Muscle layer of colon (tissue), 2 donors: Measurements from ENCODE around the gene SIRT7.
A peak's percentile ranks its signal among the peaks of the same experiment; 100 is the strongest.

ENCODE experiments used
- H3K27ac ChIP-seq: one replicate; pipeline ENCODE4 v1.7.0; 2013; ENCODE audit warnings: low read depth, mild to moderate bottlenecking, low read length, moderate library complexity
- H3K27me3 ChIP-seq, 2 donors: one replicate each; pipeline ENCODE4 v1.7.0; 2013; ENCODE audit warnings: low read length in 2 of 2, mild to moderate bottlenecking in 2 of 2; ENCODE audit not compliant: insufficient read depth in 2 of 2, control insufficient read depth in 1 of 2
- H3K36me3 ChIP-seq: one replicate; pipeline ENCODE4 v1.7.0; 2013; ENCODE audit warnings: mild to moderate bottlenecking, low read length; ENCODE audit not compliant: insufficient read depth
- H3K4me1 ChIP-seq: one replicate; pipeline ENCODE4 v1.7.0; 2013; ENCODE audit warnings: mild to moderate bottlenecking, low read length; ENCODE audit not compliant: insufficient read depth
- H3K4me3 ChIP-seq, 2 donors: one replicate each; pipeline ENCODE4 v1.7.0; 2013; ENCODE audit warnings: low read length in 2 of 2, low read depth in 1 of 2, mild to moderate bottlenecking in 1 of 2, moderate library complexity in 1 of 2
- H3K9ac ChIP-seq: one replicate; pipeline ENCODE4 v1.7.0; 2013; ENCODE audit warnings: low read length
- H3K9me3 ChIP-seq: one replicate; pipeline ENCODE4 v1.7.0; 2013; ENCODE audit warnings: mild to moderate bottlenecking, low read length
- donor health status: abdominal sarcoma.
- donor health status: Adenocarcinoma of cecum.

The SIRT7 gene

GRCh38 chr17:81912441-81913309, 5.3 kb downstream of the SIRT7 start:
- Histone ChIP-seq H3K4me1 (peaks cover 22% of the 10 kb centered on the region), H3K4me3 (no peak overlapping the region), H3K27ac (no peak overlapping the region), H3K36me3 (peaks cover 39% of the 10 kb centered on the region), H3K27me3 (no peaks in the 10 kb centered on the region), H3K9ac (no peak overlapping the region), H3K9me3 (no peaks in the 10 kb centered on the region)

- no peaks in the 10 kb centered on the region for H3K9me3 ChIP-seq
- H3K4me3 ChIP-seq, result no peak overlapping the region
- no peak overlapping the region for H3K27ac ChIP-seq
- no peak overlapping the region for H3K9ac ChIP-seq
- peaks cover 39% of the 10 kb centered on the region for H3K36me3 ChIP-seq
- H3K4me1 ChIP-seq, result peaks cover 17% of the 10 kb centered on the region
- H3K27me3 ChIP-seq, result no peaks in the 10 kb centered on the region
These were observed 6.0 kb downstream of the SIRT7 start for GRCh38 chr17:81911969-81912368.

- Histone ChIP-seq H3K9me3 (no peaks in the 10 kb centered on the region), H3K4me1 (peaks cover 13% of the 10 kb centered on the region), H3K36me3 (peaks cover 39% of the 10 kb centered on the region), H3K27ac (peak within 1 kb of the TSS; percentile 3), H3K27me3 (no peaks in the 10 kb centered on the region), H3K4me3 (peak within 1 kb of the TSS; percentile 70 to 83), H3K9ac (peak within 1 kb of the TSS; percentile 39)
These were observed 6.6 kb downstream of the SIRT7 start, which contains the start of gene PCYT2 for GRCh38 chr17:81911277-81911961. Gene PCYT2 (minus strand): TSS chr17:81911399. CDS start chr17:81911355, 44 bp downstream.

- no peaks in the 10 kb centered on the region for H3K9me3 ChIP-seq
- peak overlapping the region; percentile 3 for H3K27ac ChIP-seq
- peaks cover 38% of the 10 kb centered on the region for H3K36me3 ChIP-seq
- H3K4me3 ChIP-seq, result peak overlapping the region; percentile 70 to 83
- peaks cover 13% of the 10 kb centered on the region for H3K4me1 ChIP-seq
- H3K9ac ChIP-seq, result peak overlapping the region; percentile 39
- H3K27me3 ChIP-seq, result no peaks in the 10 kb centered on the region
These were observed 7.1 kb downstream of the SIRT7 start for GRCh38 chr17:81910840-81911276.

GRCh38 chr17:81909966-81910839, 7.8 kb downstream of the SIRT7 start:
- no peaks in the 10 kb centered on the region for H3K9me3 ChIP-seq
- peaks cover 13% of the 10 kb centered on the region for H3K4me1 ChIP-seq
- no peaks in the 10 kb centered on the region for H3K27me3 ChIP-seq
- peak overlapping the region; percentile 39 for H3K9ac ChIP-seq
- peaks cover 31% of the 10 kb centered on the region for H3K36me3 ChIP-seq
- peak overlapping the region; percentile 70 to 83 for H3K4me3 ChIP-seq
- H3K27ac ChIP-seq, result peak overlapping the region; percentile 3

GRCh38 chr17:81909231-81909630, 8.7 kb downstream of the SIRT7 start:
- H3K4me1 ChIP-seq, result peaks cover 13% of the 10 kb centered on the region
- no peaks in the 10 kb centered on the region for H3K9me3 ChIP-seq
- no peak overlapping the region for H3K27ac ChIP-seq
- no peak overlapping the region for H3K9ac ChIP-seq
- no peaks in the 10 kb centered on the region for H3K27me3 ChIP-seq
- H3K36me3 ChIP-seq, result peaks cover 23% of the 10 kb centered on the region
- no peak overlapping the region for H3K4me3 ChIP-seq

GRCh38 chr17:81908793-81909192, 9.2 kb downstream of the SIRT7 start:
- H3K27ac ChIP-seq, result no peak overlapping the region
- H3K9me3 ChIP-seq, result no peaks in the 10 kb centered on the region
- H3K9ac ChIP-seq, result no peak overlapping the region
- peaks cover 13% of the 10 kb centered on the region for H3K4me1 ChIP-seq
- peaks cover 19% of the 10 kb centered on the region for H3K36me3 ChIP-seq
- no peak overlapping the region for H3K4me3 ChIP-seq
- H3K27me3 ChIP-seq, result no peaks in the 10 kb centered on the region

- Histone ChIP-seq H3K4me3 (no peak overlapping the region), H3K9ac (no peak overlapping the region), H3K36me3 (peaks cover 6% of the 10 kb centered on the region), H3K27me3 (peaks cover 0 to 12% of the 10 kb centered on the region in 2 donors), H3K4me1 (peaks cover 13% of the 10 kb centered on the region), H3K9me3 (no peaks in the 10 kb centered on the region), H3K27ac (no peak overlapping the region)
These were observed 10.5 kb downstream of the SIRT7 start for GRCh38 chr17:81907219-81908145.

- no peak overlapping the region for H3K4me3 ChIP-seq
- H3K27me3 ChIP-seq, result peaks cover 0 to 19% of the 10 kb centered on the region in 2 donors
- no peak overlapping the region for H3K9ac ChIP-seq
- H3K9me3 ChIP-seq, result no peaks in the 10 kb centered on the region
- H3K4me1 ChIP-seq, result peaks cover 11% of the 10 kb centered on the region
- H3K27ac ChIP-seq, result no peak overlapping the region
- no peaks in the 10 kb centered on the region for H3K36me3 ChIP-seq
These were observed 11.3 kb downstream of the SIRT7 start for GRCh38 chr17:81906476-81907218.

GRCh38 chr17:81905993-81906392, 12.0 kb downstream of the SIRT7 start:
- Histone ChIP-seq H3K27me3 (peaks cover 0 to 24% of the 10 kb centered on the region in 2 donors), H3K36me3 (no peaks in the 10 kb centered on the region), H3K9ac (no peak overlapping the region), H3K27ac (no peak overlapping the region), H3K9me3 (no peaks in the 10 kb centered on the region), H3K4me1 (peaks cover 10% of the 10 kb centered on the region), H3K4me3 (no peak overlapping the region)
